H7 (cell line): ENCODE data around the gene TMEM101. TPM values are rescaled to one million over a fixed set of nuclear protein-coding genes. Genes with fewer than 3 reads are reported as not detected.

Experiments
- DNase-seq: peaks from one replicate; pipeline ENCODE4 v3.0.0; 2012
- H3K27me3 ChIP-seq: 2 replicates; pipeline ENCODE4 v1.6.0; 2011; ENCODE audit warnings: mild to moderate bottlenecking, low read length; ENCODE audit not compliant: control insufficient read depth, insufficient read depth
- H3K36me3 ChIP-seq: replicated peaks from 2 replicates; pipeline ENCODE4 v1.5.1; 2011; ENCODE audit warnings: low read length; ENCODE audit not compliant: control insufficient read depth, insufficient read depth
- H3K4me3 ChIP-seq: 2 replicates; pipeline ENCODE4 v1.5.1; 2011; ENCODE audit warnings: low read depth, mild to moderate bottlenecking, control low read depth, low read length, moderate library complexity; ENCODE audit not compliant: insufficient read depth
- total RNA-seq: library from RNA; depleted of rRNA; stranded (reverse); fragments of >200 nt; shearing (Covaris generic); gene quantifications from 2 replicates; pipeline ENCODE4 v1.2.3, GENCODE V29; 2014

Gene TMEM101
- total RNA-seq, 1 experiment from 2014 or later: 31.7 TPM

DNA sequence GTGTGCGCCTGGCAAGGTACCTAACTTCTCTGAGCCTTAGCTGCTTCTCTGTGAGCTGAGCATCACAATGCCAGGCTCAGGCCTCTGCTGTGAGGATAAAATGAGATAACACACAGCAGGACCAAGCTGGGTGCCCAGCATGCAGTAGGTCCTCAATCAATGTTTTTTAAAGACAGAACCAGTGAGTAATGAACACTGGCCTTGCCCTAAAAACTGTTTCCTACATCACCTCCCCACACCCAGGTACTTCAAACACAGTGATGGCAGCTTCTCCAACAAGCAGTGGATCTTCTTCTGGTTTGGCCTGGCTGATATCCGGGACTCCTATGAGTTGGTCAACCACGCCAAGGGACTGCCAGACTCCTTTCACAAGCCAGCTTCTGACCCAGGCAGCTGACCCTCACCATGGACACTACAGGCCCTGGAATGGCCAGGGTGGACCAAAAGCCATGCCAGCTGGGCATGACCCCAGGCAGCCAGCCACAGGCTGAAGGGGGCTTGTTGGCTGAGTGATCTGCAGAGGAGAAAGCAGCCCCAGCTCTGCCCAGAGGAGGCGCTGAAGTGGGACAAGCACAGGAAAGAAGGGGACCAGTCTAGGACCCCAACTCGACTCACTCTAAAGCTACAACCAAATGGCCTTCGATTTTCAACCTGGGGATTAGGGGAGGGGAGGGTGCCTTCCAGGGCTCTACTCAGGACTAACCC, 6.4 kb downstream of the TMEM101 start:
- no peak overlapping the region for H3K4me3 ChIP-seq
- DNase-seq: peak; percentile 60

DNA sequence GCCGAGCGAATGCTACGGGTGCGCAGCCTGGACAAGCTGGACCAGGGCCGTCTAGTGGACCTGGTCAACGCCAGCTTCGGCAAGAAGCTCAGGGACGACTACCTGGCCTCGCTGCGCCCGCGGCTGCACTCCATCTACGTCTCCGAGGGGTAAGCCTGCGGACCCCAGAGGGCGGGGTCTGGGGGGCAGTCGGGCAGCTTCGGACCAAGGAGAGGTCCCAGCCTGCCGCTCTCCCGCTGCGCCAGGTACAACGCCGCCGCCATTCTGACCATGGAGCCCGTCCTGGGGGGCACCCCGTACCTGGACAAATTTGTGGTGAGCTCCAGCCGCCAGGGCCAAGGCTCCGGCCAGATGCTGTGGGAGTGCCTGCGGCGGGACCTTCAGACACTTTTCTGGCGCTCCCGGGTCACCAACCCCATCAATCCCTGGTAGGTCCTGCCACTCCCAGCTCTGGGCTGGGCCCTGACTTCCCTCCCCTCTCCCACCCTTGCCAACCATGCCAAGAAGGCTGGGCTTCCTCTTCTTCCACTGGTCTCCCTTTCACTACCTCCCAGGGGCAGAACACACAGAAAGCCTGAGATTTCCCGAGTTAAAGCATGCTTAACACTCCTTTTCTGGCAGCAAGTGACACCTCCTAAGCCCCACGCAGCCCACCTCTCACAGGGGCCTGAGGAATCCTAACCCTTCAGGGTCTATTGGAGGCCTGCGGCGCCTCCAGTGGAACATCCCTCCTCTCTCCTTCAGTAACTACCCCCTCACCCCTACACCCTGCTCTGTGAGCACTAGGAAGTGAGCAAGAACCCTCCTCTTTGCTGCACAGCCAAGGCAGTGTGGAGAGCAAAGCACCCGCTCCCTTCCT, 7.2 kb downstream of the TMEM101 start:
- Histone ChIP-seq H3K27me3 (peaks cover 27% of the 10 kb centered on the region), H3K4me3 (peak overlapping the region; percentile 74), H3K36me3 (peaks cover 6% of the 10 kb centered on the region)
- peak; percentile 55 for DNase-seq

More for the DNA sequence above, 6.4 kb downstream of the TMEM101 start:
- peaks cover 6% of the 10 kb centered on the region for H3K36me3 ChIP-seq
- peaks cover 27% of the 10 kb centered on the region for H3K27me3 ChIP-seq

DNA sequence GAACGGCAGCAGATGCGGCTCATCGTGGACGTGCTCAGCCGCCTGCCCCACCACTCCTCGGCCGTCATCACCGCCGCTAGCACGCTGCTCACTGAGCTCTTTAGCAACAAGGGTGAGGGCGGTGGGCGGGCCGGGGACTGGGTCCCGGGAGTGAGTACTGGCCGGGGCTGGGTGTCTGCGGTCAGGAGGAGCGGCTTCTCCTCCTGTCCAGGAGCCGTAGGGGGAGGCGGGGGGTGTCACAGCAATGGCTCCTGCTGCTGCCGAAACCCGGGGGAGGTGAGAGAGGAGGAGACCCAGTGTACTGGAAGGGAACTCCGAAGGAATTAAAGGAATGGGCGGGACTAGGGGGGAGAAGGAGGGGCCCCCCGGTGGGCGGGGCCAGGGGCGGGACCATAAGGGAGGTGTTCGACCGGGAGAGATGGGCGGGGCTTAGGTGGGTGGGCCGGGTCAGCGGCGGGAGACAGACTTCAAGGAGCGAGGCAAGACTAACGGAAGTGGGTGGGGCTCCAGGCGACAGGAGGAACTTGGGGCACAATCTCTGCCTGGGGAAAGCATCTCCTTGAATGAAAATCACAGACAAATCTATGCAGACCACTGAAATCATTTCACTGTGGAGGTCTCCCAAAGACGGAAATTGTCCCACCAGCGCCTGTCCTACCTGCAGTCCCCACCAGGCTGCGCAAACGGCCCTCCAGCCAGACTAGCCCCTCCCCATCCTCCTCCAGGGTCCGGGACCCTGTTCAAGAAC, 8.0 kb downstream of the TMEM101 start:
- Histone ChIP-seq H3K4me3 (peak overlapping the region; percentile 74), H3K27me3 (peaks cover 27% of the 10 kb centered on the region), H3K36me3 (peaks cover 6% of the 10 kb centered on the region)
- peak; percentile 100 for DNase-seq

DNA sequence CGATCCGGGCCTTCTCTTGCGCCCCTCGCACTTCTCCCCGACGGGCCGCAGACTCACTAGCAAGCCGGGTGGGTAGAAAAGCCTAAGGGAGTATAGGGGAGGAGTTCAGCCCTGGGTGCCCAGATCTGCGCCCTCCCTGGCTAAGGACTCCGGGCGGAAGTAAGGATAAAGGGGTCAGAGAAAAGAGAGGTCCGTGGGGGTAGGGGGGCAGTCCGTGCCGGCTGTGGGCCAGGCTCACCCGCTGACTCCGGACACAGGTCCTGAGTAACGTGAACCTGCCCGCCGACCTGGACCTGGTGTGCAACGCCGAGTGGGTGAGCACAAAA, 8.5 kb downstream of the TMEM101 start:
- H3K4me3 ChIP-seq: peak overlapping the region; percentile 59
- DNase-seq: peak; percentile 73
- H3K36me3 ChIP-seq: peaks cover 5% of the 10 kb centered on the region
- H3K27me3 ChIP-seq: peaks cover 27% of the 10 kb centered on the region

DNA sequence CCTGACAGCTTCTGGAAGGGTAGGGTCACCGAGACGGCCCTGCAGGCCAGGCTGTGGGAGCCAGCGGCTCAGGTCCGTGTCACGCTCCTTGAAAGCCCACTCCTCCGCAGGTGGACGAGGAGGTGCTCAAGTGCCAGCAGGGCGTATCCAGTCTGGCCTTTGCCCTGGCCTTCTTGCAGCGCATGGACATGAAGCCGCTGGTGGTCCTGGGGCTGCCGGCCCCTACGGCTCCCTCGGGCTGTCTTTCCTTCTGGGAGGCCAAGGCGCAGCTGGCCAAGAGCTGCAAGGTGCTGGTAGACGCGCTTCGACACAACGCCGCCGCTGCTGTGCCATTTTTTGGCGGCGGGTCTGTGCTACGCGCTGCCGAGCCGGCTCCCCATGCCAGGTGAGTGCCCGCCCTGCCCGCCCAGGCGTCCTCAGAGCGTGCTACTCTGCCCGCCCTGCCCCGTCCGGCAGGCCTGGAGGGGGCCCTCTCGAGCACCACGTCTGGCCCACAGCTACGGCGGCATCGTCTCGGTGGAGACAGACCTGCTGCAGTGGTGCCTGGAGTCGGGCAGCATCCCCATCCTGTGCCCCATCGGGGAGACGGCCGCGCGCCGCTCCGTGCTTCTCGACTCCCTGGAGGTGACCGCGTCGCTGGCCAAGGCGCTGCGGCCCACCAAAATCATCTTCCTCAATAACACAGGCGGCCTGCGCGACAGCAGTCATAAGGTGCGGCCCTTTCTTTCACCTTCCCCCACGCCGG, 9.1 kb downstream of the TMEM101 start:
- DNase-seq: peak; percentile 93
- peaks cover 27% of the 10 kb centered on the region for H3K27me3 ChIP-seq
- peaks cover 4% of the 10 kb centered on the region for H3K36me3 ChIP-seq
- H3K4me3 ChIP-seq: peak overlapping the region; percentile 59

DNA sequence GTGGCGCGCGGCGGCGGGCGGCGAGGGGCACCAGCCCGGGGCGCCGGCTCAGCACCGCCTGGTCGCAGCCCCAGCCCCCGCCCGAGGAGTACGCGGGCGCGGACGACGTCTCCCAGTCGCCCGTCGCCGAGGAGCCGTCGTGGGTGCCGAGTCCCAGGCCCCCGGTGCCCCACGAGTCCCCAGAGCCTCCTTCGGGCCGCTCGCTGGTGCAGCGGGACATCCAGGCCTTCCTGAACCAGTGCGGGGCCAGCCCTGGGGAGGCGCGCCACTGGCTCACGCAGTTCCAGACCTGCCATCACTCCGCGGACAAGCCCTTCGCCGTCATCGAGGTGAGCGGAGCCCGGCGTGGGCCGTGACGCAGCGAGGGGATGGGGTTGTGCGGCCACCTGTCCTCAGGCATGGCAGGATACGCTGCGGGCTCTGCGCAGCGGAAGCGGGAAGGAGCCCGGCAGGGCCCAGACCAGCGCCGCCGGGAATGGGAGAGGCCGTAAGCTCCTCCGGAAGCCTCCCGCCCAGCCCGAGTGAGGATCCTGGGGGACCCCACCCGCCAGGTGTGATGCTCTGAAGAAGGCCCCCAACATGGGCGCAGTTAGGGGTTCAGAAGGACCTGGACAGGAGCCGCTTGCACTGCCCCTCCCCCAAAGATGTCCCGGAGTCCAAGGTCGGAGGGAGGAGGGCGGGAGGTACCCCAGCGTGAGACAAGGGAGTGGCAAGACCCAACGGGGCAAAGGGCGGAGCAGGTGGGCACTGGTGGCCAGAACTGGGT, 9.8 kb downstream of the TMEM101 start:
- peak overlapping the region; percentile 59 for H3K4me3 ChIP-seq
- H3K36me3 ChIP-seq: peaks cover 2% of the 10 kb centered on the region
- DNase-seq: peak; percentile 79
- peaks cover 27% of the 10 kb centered on the region for H3K27me3 ChIP-seq

DNA sequence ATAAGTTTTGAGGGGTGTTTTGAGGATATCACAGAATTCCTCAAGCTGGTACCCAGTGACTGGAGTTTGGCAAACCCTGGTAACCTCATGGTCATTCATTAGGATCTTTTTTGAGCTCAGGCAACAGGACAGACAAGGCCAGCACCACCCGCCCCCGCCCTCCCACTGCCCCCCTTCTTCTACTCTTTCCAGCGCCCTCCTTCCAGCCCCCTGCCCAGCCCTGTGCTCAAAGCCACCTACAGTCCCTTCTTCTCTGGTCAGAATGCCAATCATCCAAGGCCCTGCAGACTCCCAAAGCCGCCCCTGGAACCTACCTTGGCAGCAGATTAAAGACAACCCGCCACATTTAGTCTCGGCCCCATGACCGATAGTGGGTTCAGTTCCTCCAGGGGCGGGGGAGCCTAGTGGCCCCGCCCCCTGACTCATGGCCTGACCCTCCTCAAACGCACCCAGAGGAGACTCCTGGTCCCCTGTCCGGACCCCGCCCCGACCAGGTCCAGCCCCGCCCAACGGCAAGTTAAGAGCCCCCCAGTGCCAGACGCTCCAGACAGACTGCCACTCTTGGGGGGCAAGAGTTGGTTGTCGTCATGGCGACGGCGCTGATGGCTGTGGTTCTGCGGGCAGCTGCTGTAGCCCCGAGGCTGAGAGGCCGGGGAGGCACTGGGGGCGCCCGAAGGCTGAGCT, 10.5 kb downstream of the TMEM101 start, which contains the start of gene NAGS:
NAGS (plus strand) TSS at position 546 of the 684 bp plus-strand sequence; CDS start at position 588, 42 bp downstream.
- peak; percentile 87 for DNase-seq
- no peaks in the 10 kb centered on the region for H3K36me3 ChIP-seq
- H3K27me3 ChIP-seq: peaks cover 27% of the 10 kb centered on the region
- peak within 1 kb of the TSS; percentile 59 for H3K4me3 ChIP-seq

DNA sequence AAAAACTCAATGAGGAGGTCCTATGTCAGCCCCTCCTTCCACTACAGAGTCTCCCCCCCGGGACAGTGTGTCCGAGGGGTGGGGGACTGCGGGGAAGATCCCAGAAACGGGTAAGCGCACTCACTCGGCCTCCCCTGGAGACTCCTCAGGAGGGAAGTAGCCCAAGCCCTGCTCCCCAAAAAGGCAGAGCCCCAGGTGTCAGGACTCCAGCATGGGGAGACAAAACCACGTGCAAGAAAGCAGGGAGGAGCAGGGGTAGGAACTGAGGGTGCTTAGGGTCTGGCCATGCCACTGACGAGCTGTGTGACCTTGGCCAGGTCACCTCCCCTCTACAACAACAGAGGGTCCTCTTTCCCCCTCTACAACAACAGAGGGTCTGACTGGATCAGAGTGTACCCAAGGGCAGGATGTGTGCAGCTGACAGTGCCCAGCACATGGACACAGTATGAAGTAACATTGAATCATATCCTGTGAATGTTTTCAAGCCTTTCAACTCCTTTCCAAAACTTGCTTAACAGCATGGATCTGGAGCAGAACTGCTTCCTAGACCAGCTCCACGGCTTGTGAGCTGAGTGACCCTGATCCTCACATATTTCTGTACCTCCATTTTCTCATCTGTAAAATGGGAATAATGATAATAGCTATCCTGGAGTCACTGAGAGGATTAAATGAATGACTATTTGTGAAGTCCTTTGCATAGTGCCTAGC, 12.5 kb downstream of the TMEM101 start:
- H3K36me3 ChIP-seq: no peaks in the 10 kb centered on the region

GRCh38 chr17:44001461-44001920, 13.3 kb downstream of the TMEM101 start:
- Histone ChIP-seq H3K27me3 (peaks cover 27% of the 10 kb centered on the region), H3K36me3 (no peaks in the 10 kb centered on the region), H3K4me3 (no peak overlapping the region)
- DNase-seq: no peak

More for the DNA sequence above, 12.5 kb downstream of the TMEM101 start:
- H3K4me3 ChIP-seq: no peak overlapping the region
- no peak for DNase-seq
- H3K27me3 ChIP-seq: peaks cover 27% of the 10 kb centered on the region

GRCh38 chr17:44000871-44001460, 13.8 kb downstream of the TMEM101 start:
- no peaks in the 10 kb centered on the region for H3K36me3 ChIP-seq
- no peak overlapping the region for H3K4me3 ChIP-seq
- no peak for DNase-seq

GRCh38 chr17:44000141-44000860, 14.5 kb downstream of the TMEM101 start:
- DNase-seq: no peak
- Histone ChIP-seq H3K4me3 (no peak overlapping the region), H3K36me3 (no peaks in the 10 kb centered on the region), H3K27me3 (peaks cover 15% of the 10 kb centered on the region)

More at GRCh38 chr17:44000871-44001460, 13.8 kb downstream of the TMEM101 start:
- peaks cover 22% of the 10 kb centered on the region for H3K27me3 ChIP-seq

- DNase-seq: no peak
- Histone ChIP-seq H3K27me3 (peaks cover 10% of the 10 kb centered on the region), H3K36me3 (no peaks in the 10 kb centered on the region), H3K4me3 (no peak overlapping the region)
Measured at GRCh38 chr17:43999024-43999423, 15.7 kb downstream of the TMEM101 start.
